GM03348 (cell line): ENCODE measurements around the gene SYNGR2.

Source experiments
- DNase-seq: peaks from one replicate; pipeline ENCODE4 v3.0.0; 2012; ENCODE audit warnings: low spot score

The SYNGR2 gene

DNA sequence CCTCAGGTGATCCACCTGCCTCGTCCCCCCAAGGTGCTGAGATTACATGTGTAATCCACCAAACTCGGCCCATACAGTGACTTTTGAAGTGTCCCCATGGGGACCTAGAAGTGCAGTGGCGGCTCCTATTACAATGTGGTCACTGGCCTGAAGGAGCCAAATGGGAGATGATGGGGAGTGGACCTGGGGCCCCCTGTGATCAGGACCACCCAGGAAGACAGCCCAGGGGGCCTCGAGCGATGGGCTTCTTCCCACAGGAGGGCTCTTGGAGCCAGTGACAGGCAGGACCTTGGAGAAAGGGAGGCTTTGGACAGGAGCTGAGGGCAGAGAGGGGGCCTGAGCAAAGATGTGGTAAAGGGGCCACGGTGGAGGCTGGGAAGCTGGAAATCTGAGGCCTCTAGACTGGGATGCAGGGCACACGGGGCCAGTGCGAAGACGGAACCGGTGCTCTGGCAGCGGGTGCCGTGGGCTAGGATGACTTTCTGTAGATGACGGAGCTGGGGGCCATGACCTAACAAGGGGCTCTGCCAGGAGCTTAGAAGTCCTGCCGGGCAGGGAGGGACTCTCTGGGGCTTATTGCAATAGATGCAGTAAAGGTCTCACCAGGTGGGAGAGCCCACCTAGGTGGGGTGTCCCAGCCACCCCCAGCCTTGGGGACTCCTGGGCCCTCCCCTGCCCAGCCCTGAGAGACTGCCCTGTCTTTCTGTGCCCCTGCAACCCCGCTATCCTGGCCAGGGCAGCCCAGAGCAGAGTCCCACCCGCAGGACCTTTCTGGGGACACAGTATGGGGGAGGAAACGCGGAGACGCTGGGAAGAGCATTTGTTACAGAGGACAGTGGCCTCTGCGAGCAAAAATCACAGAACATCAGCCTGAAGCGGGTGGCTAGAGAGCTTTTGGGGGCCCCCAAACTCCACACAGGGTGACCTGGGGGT, 24.9 kb upstream of the SYNGR2 start:
- no peak for DNase-seq

DNA sequence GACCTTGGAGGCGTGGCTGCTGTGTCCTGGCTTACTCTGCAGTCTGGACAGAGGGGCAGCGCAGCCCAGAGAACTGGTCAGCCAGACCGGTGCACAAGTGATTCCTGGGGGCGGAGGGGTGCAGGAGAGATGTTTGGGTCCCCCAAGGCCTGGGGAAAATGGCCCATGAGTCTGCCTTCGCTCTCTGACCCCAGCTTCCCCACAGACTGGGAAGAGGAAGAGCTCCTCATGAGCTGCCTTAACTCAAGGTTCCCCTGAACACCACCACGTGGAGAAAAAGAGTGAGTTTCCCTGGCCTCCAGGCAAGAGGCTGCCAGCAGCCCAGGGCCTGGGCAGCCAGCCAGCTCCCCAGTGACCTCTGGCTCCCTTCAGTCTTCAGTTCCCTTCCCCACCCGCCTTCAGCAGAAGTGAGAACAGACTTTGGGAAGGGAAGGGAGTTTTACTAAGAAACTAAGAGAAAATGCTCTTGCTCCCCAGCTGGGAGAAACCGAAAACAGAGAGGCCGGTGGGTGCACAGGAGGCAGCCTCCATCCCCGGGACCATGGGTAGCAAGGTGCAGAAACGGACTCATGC, 24.1 kb upstream of the SYNGR2 start:
- DNase-seq = peak; percentile 55

DNA sequence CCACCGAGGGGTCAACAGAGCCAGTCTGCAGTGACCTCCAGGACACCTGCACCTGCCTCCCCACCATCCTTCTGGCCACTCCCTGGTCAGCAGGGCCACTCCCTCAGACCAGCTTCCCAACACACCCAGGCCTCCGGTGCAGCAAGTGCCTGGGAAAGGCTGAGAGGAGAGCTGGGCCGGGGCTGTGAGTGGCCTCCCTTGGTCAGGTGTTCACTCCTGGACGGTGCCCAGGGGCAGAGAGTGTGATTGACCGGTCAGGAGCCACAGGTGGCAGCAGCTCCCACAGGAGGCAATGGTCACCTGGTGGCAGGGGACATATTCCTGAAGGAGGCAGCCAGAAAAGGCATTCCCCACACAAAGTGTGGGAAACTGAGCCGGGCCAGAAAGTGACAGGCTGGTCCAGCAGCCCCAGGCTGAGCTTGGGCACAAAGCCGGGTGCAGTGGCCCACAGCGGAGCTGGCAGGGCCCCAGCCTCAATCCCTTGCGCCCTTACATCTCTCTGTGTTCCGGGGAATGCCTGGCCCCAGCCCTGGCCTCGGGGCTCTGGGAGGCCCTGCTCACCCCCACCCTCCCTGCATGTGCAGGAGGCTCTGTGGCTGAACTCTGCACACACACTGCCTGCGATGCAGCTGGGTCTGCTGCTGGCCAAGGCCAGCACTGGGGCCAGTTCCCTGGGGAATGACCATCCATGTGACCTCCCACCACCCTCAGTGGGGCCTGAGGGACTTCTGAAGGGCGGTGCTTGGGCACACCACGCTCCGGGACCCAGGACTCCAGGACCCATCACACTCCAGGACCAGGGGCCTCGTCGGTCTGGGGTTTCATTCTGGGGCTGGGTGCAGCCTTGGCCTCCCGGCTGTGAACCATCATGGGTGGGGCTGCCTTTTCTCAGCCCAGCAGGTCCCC, 23.4 kb upstream of the SYNGR2 start:
- DNase-seq = no peak

DNA sequence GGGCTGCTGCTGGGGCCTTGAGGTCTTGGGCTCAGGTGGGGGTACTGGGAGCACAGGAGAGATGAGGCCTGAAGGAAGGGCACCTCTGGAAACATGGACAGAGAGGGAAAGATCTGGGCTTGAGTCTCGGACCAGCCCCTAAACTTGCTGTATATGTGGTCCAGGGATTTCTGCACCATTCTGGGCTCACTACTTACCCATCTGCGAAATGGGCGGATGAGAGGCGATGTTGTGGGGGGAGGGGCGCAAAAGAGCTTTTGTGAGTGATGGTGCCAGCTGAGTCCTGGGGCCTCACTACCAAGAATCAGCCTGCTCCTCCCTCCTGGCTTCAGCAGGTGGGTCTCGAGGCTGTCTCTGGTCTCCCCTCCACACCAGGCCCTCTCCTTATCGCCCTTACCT, 21.9 kb upstream of the SYNGR2 start:
- no peak for DNase-seq

DNA sequence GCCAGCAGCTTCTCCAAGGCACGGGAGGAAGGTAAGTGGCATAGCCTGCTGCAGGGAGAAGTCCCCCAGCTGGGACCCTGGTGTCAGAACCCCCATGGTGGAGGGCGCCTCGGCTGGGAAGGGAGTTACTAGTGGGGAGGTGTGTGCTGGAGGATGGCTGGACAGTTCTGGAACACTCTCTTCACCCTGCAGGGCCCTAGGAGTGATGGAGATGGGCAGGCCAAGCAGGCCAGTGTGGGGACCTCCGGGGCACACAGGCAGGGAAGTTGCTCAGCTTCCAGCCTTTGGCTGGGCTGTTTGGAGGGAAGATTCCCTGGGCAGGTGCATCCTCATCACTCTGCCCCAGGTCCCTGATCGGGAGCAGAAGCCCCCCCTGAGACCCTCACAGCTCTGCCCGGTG, 21.5 kb upstream of the SYNGR2 start:
- DNase-seq = no peak

DNA sequence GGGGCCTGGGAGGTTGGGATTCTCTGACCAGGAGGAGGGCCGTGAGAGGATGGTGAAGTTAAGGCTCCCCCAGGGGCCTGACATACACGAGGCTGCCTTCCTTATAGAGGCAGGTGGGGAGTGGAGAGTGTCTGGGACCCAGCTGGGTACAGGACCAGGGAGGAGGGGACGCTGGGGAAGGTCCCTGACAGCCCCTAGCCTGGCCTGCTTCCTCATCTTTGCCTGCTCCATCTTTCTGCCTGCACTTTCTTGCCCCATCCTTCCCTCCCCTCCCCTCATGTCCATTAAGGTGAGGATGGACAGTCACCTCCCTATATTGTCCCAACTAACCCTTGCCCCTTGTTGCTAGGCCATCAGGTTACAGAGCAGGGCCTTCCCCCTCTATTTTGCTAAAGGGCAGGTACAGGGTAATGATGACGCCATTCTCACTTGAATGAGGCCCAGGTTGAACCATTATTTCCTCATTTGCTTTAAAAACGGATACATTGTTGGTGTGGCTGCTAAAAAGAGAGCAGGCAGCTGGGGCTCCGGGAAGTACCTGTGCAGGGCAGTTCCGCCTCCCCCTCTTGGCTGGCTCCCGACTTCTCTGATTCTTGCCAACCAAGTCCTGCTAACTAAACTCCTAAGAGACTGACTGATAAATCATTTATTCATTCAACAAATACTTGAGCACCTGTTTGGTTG, 20.9 kb upstream of the SYNGR2 start:
- no peak for DNase-seq

DNA sequence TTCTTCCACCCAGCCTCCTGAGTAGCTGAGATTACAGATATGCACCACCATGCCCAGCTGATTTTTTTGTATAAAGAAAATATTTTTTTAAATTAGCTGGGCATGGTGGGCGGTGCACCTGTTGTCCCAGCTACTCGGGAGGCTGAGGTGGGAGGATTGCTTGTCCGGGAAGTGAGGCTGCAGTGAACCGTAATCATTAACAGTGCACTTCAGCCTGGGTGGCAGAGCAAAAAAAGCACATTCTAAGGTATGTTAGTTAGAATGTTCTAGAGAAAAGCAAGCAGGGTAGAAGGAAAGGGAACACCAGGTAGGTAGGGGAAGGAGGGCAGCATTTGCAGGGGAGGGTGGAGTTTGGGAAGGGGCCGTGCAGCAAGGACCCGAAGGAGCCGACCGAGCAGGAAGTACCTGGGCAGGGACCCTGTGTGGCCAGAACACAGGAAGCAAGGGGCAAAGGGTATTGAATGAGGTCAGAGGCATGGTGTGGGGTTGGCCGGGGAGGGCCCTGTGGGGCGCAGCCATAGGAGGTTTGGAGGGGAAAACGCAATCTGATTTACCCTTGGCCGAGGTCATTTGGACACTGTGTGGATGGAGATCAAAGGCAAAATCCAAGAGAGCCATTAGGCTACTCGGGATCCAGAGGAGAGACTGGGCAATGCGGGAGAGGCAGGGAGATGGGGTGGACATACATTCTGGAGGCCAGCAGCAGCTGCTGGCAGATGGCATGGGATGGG, 19.9 kb upstream of the SYNGR2 start:
- no peak for DNase-seq

DNA sequence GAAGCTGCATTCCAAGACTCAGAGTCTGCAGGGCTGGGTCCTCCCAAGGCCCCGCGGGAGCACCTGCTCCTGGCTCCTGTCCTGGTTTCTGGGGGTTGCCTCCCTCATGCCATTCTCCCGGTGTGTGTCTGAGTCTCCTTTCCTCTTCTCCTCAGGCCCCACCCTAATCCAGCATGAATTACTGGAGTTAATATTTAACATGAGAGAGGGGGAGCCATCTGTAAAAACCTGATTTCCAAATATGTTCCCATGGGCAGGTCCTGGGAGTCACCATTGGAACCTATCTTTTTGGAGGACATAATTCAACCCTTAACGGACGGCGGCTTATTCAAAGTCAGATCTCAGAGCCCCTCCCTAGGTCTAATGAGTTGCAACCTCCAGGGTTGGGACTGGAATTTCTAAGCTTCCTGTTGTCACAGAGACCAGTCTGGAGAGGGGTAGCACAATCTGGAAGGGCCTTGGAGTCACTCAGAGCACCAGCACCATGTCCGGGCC, 16.8 kb upstream of the SYNGR2 start:
- no peak for DNase-seq

DNA sequence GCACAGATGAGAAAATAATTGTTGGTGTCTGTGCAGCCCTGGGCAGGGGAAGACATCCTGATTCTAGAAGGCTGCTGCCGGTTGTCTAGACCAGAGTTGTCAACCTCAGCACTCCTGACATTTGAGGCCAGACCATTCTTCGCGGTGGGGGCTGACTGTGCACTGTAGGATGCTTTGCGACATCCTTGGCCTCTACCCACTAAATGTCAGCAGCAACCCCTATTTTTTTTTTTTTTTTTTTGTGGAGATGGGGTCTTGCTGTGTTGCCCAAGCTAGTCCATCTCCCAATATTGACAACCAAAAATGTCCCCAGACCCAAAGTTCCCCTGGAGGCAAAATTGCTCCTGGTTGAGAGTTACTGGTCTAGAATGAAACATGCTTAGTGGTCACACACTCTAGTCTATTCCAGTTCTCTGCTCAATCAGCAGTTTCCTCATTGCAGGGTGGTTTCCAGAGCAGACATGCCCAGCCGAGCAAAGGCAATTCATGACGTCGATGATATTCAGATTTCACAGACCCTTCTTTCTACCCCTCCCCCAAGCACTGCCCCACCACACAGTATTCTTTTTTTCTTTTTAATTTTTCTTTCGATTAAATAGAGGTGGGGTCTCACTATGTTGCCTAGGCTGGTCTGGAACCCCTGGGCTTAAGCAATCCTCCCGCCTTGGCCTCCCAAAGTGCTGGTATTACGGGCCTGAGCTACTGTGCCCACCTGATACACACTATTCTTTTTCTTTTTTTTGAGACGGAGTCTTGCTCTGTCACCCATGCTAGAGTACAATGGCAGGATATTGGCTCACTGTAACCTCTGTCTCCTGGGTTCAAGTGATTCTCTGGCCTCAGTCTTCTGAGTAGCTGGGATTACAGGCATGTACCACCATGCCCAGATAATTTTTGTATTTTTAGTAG, 13.2 kb upstream of the SYNGR2 start:
- no peak for DNase-seq

DNA sequence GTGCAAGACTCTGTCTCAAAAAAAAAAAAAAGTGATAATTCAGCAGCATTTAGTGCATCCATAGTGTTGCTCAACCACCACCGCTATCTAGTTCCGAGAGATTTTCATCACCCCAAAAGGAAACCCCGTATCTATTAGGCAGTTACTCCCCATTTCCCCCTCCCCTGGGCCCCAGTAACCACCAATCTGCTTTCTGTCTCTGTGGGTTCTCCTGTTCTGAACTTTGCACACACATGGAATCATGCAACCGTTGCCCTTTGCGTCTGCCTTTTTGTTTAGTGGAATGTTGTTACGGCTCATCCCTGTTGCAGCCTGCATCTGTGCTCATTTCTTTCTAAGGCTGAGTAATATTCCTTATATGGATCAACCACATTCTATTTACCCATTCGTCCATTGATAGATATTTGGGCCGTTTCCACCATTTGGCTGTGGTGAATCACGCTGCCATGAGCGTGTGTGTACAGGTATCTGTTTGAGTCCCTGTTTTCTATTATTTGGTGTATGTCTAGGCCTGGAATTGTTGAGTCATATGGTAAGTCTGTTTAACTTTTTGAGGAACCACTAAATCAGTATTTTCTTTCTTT, 8.7 kb upstream of the SYNGR2 start:
- DNase-seq = no peak

DNA sequence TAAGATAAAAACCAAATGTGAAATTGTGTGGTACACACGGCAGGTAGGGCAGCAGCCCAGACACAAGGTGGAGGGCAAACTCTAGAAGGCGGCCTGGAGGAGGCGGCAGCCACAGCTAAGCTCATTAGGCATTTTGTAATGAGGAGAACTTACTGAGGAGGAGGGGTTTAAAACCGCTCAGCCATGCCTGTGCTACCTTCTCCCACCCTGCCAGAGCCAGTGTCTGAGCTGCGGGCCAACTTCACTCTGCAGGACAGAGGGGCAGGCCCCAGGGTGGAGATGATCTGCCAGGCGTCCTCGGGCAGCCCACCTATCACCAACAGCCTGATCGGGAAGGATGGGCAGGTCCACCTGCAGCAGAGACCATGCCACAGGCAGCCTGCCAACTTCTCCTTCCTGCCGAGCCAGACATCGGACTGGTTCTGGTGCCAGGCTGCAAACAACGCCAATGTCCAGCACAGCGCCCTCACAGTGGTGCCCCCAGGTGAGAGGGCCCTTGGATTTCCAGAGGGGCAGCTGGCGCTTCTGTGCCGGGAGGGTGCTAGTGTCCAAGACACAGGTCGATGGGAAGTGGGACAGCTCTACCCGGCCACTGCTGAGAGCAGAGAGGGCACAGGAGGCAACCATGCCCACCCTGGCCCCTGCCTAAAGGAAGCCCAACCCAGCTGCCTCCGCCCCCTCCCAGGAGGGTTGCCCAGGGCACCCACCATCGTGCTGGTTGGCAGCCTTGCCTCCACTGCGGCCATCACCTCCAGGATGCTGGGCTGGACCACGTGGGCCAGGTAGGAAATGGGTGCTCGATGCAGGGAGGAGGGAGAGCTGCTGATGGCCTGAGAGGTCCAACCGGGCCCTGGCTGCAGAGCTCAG, 4.3 kb upstream of the SYNGR2 start:
- no peak for DNase-seq

DNA sequence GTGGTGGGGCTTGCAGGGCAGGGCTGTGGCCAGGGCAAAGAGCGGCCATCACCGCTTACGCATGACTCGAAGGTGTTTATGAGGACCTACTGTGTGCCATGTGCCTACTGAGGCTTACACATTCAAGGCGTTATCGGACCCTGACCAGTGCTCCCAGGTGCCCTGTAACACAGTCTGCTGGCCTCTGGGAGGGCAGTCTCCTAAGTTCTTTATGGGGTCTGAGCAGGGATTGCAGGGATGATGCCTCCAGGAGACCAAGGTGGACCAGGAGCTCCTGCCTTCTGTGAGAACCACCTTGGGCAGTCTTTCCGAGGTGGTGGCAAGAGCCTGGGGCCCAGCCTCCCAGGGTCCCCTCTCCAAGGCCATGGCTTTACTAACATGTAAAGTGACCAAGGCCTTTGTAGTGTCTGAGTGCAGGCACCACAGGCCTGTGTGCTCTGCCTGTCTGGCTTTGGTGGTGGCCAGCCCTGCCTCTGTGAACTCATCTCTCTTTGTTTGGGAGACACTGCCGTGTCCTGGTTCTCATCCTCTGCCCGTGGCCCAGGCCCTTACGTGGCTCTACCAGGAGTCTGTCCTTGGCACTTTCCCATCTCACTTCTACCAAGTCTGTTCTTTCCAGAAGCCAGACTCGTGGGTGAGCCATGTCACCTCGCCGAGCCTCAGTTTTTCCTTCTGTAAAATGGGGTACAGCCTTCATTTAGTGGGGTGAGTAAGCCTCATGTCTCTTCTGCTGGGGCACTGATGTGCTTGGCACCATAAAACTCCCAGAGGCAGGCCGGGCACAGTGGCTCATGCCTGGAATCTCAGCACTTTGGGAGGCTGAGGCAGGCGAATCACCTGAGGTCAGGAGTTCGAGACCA, 3.4 kb upstream of the SYNGR2 start:
- DNase-seq = no peak

DNA sequence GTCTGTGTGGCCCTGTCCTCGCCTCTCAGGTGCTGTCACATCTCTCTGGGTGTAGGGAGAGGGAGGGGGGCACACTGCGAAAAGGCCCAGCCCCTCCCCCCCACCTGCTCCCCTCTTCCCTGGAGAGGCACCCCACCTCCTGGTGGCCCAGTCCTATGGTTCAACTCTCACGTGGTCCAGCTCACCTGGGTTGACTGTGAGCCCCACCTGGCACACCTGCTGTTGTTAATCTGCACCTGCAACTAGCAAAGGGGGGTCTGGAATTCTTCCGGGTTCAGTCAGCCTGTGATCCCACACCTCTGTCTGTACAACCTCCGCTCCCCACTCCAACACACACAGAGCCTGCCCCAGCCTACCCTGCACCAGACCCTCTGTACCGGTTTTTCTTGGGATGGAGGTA, 2.0 kb upstream of the SYNGR2 start:
- no peak for DNase-seq

DNA sequence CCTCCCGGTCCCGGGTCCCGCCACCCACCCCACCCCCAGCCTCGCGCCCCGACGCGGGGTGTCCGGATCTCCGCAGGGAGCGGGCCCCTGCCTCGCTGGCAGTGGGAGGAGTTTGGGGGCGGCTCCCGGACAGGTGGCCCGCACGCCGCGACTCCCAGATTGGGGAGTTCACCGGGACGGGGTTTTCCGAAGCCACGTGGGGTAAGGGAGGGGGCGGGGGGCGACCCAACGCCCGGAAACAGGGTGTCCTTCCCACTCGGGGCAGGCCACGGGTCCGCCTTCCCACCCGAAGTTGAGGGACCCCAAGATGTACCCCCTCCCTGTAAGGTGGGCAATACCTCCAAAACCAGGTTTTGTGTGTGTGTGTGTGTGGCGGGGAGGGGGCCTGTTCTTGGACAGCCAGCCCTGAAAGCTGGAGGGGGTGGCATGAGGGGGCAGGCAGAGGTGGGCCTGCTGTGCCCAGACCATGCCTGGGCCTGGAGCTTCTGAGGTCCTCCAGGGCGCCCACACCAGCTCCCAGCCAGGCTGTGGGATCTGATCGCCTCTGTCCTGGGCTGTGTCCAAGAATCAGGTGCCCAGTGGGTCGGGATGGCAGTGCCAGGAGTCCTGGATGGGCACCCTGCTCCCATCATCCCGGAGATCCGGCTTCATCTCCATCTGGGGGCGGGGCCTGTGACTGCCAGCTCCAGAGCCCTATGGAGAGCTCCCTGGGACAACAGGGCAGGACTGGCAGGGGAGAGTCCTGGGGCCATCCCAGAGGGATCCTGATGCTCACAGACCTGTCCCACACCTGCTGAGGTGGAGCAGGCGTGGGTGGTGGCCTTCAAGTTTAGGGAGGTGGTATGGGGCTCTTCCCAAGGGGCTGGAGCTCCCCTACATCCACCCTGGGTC, 767 bp downstream of the SYNGR2 start:
- DNase-seq = peak; percentile 82

DNA sequence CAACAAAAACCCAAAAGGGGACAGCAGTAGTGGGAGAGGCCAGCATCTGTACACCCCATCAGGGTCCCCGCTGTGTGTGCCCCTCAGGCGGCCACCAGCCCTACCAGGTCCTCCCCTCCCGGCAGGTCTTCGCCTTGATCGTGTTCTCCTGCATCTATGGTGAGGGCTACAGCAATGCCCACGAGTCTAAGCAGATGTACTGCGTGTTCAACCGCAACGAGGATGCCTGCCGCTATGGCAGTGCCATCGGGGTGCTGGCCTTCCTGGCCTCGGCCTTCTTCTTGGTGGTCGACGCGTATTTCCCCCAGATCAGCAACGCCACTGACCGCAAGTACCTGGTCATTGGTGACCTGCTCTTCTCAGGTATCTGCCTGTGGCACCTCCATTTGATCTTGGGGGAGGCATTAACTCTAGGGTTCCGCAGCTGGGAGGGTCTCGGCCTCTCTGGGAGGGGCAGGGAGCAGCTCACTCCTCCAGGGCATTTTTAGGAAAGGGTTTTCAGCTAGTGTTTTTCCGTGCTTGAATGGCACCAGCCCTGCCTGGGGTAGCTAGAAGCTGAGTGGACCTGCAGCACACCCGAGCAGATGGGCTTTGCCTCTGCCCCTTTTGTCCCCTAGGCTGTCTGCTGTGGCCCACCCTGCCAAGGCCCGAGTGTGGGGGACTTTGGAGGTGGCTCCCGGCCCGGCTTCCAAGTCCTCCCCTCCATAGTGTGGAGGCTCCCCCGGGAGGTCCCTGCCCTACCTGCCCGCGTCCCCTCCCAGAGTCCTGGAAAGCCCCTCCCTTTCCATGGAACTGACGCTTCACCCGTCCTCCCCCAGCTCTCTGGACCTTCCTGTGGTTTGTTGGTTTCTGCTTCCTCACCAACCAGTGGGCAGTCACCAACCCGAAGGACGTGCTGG, 2.6 kb downstream of the SYNGR2 start:
- no peak for DNase-seq
